Measurements from ENCODE around the gene SLC35A1. TPM values are rescaled to one million over a fixed set of nuclear protein-coding genes. Genes with fewer than 3 reads are reported as not detected.

SLC35A1 gene
- total RNA-seq, 4 donors from 2014 or later, result 12.1 to 23.6 (median 20.2) TPM

- TF ChIP-seq, protein P1, sequence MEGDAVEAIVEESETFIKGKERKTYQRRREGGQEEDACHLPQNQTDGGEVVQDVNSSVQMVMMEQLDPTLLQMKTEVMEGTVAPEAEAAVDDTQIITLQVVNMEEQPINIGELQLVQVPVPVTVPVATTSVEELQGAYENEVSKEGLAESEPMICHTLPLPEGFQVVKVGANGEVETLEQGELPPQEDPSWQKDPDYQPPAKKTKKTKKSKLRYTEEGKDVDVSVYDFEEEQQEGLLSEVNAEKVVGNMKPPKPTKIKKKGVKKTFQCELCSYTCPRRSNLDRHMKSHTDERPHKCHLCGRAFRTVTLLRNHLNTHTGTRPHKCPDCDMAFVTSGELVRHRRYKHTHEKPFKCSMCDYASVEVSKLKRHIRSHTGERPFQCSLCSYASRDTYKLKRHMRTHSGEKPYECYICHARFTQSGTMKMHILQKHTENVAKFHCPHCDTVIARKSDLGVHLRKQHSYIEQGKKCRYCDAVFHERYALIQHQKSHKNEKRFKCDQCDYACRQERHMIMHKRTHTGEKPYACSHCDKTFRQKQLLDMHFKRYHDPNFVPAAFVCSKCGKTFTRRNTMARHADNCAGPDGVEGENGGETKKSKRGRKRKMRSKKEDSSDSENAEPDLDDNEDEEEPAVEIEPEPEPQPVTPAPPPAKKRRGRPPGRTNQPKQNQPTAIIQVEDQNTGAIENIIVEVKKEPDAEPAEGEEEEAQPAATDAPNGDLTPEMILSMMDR (IDR thresholded peaks at IDR 0.05; ENCODE audit: low read depth), result no peak
Observed at GRCh38 chr6:87494761-87495422, 22.1 kb downstream of the SLC35A1 start.

DNA sequence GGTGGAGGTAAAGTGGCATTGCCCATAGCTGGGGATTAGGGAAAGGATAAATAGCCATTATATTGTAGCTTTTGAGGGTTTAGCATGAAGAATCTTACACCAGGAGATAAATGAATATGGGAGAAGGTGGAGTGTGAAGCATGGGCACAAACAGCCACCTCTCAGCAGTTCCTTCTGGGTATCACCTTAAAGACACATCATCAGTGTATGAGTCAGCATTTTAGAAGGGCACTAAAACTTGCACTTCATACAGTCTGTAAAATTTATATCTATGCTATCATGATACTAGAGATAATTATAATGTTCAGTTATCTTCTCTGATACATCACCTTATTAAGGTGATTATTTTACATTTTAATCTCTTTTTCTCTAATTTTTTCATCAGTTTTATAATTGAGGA is 25.3 kb downstream of the SLC35A1 start:
- TF ChIP-seq, protein P1 (IDR thresholded peaks at IDR 0.05; ENCODE audit: low read depth), result no peak

DNA sequence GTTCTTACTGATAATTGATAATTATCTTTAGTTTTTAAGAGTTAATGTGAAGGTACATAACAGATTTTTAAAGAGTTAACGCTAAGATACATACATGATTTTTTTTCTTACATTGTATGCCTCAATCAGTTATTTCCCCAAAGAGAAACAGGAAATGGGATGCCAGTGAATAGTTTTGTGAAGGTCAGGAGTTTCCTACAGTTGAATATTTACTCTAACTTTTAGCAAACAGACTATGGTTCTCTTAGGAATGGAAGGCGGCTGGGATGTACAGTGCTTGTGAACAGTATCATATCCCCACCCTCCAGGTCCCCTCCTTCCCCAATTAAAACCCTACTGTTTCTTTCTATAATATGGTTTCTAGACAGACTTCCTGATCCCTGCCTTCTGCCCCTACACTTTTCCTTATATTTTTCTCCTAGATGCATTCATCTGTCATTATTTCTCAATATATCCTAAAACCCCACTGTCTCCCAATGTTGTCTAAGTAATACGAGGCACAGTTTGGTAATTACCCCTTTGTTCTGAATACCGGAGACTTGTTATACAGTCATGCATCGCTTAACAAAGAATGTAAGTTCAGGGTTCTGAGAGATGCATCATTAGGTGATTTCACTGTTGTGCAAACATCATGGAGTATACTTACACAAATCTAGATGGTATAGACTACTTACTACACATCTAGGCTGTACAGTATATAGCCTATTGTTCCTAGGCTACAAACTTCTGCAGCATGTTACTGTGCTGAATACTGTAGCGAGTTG is 29.2 kb downstream of the SLC35A1 start:
- TF ChIP-seq, protein P1 (IDR thresholded peaks at IDR 0.05; ENCODE audit: low read depth), result no peak

- TF ChIP-seq, protein P1 (IDR thresholded peaks at IDR 0.05; ENCODE audit: low read depth), result no peak
Observed at GRCh38 chr6:87504441-87504840, 31.7 kb downstream of the SLC35A1 start.

DNA sequence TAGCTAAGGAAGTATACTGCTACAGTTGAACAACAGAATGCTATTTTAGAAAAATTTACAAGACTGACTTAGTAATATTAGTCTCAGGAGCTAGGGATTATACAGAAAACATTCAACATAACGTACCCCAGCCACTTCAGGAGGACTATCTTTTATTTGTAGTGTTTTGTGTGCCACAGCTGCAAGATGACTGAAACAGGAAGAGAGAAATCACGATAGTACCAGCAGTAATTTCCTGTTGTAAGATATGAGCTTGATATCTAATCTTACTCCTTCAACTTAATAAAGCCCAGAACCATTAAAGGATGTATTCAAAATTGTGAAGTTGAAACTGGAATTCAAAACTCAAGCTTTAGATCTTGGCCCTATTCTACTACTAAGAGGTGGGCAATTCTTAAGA is 42.1 kb downstream of the SLC35A1 start:
- TF ChIP-seq, protein P1 (IDR thresholded peaks at IDR 0.05; ENCODE audit: low read depth), result no peak

DNA sequence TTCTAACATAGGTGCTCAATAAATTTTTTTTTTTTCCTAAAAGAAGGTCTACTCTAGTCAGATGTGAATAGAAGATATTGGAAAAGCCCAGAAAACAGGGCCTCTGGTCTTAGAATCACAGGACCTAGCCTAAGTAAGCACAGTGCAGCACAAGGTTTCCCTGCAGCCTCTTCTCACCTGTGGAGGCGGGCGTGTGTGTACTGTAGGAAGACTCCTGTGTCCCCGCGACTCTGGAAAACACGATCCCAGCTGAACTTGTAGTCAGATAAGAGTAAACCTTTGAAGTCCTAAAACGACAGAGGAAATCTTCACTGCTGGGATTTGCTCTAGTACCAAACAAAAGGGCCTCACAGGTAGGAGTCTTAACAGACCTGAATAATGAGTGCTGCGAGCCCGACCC is 45.7 kb downstream of the SLC35A1 start:
- TF ChIP-seq, protein P1 (IDR thresholded peaks at IDR 0.05; ENCODE audit: low read depth), result no peak

DNA sequence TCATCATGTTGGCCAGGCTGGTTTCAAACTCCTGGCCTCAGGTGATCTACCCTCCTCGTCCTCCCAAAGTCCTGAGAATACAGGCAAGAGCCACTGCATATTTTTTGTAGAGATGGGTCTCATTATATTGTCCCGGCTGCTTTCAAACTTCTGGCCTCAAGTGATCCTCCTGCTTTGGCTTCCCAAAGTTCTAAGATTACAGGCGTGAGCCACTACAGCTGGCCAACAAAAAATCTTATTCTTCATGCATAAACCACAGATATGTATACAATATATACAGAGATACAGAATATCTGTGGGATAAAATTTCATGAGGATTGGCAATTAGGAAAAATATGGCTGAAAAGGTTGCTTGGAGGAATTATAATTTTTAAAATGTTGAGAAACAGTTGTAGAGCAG is 49.9 kb downstream of the SLC35A1 start:
- TF ChIP-seq, protein P1 (IDR thresholded peaks at IDR 0.05; ENCODE audit: low read depth), result no peak

Data from subcutaneous adipose tissue (tissue), 4 donors.